ENCODE measurements around the gene CUZD1. TPM values are rescaled to one million over a fixed set of nuclear protein-coding genes. Genes with fewer than 3 reads are reported as not detected.

The CUZD1 gene
- total and polyA plus RNA-seq, 4 donors, result 0.29 to 1.5 (median 0.97) TPM

DNA sequence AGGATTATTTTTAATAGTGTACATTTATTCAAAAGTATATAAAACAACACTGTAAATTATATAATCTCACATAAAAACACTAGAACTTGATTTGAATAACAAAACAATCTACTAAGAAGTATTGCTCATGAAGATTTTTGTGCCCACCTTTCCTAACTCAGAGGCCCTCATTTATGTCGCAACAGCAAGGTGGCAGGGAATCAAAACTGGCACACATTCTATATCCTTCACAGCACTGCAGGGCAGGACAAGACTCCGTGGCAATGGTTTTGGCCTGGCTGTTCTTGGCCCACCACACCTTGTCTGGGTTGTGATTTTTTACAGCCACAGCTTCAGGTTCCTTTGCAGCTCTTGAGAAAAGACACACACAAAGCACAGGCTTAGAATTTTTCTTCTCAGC lies 3.4 kb upstream of the CUZD1 start:
- 77 to 93% methylated on average over 2 of the region's 2 CpGs for WGBS, 2 donors
- no peak for ATAC-seq (ENCODE audit: insufficient read depth, low FRiP score)
- TF ChIP-seq, protein P1, sequence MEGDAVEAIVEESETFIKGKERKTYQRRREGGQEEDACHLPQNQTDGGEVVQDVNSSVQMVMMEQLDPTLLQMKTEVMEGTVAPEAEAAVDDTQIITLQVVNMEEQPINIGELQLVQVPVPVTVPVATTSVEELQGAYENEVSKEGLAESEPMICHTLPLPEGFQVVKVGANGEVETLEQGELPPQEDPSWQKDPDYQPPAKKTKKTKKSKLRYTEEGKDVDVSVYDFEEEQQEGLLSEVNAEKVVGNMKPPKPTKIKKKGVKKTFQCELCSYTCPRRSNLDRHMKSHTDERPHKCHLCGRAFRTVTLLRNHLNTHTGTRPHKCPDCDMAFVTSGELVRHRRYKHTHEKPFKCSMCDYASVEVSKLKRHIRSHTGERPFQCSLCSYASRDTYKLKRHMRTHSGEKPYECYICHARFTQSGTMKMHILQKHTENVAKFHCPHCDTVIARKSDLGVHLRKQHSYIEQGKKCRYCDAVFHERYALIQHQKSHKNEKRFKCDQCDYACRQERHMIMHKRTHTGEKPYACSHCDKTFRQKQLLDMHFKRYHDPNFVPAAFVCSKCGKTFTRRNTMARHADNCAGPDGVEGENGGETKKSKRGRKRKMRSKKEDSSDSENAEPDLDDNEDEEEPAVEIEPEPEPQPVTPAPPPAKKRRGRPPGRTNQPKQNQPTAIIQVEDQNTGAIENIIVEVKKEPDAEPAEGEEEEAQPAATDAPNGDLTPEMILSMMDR (IDR thresholded peaks at IDR 0.05; ENCODE audit: control extremely low read depth, extremely low read depth), result no peak

GRCh38 chr10:122847782-122848604 lies 2.3 kb upstream of the CUZD1 start:
- Histone ChIP-seq H3K4me1 (ENCODE audit: control insufficient read depth in 5 of 5, insufficient read depth in 5 of 5, low read length in 5 of 5) (no peaks in the 10 kb centered on the region), H3K4me3 (no peak overlapping the region), H3K27me3 (ENCODE audit: control insufficient read depth in 3 of 3, insufficient read depth in 3 of 3, low read length in 2 of 3) (no peaks in the 10 kb centered on the region), H3K36me3 (ENCODE audit: control insufficient read depth in 4 of 4, insufficient read depth in 4 of 4, low read length in 4 of 4) (peaks cover 0 to 5% (median 2%) of the 10 kb centered on the region in 4 donors), H3K27ac (ENCODE audit: low read depth in 1 of 2, low read length in 1 of 2) (no peak overlapping the region), H3K9ac (ENCODE audit: insufficient read depth in 1 of 2, low read length in 2 of 2) (no peak overlapping the region), H3K9me3 (ENCODE audit: control insufficient read depth in 4 of 4, insufficient read depth in 3 of 4, low read length in 3 of 4) (peaks cover 0 to 3% (median under 1%) of the 10 kb centered on the region in 4 donors)
- ATAC-seq (ENCODE audit: insufficient read depth, low FRiP score) (no peak), DNase-seq (no peak)
- TF ChIP-seq, protein P1 (IDR thresholded peaks at IDR 0.05; ENCODE audit: control extremely low read depth, extremely low read depth), result no peak
- 66 to 81% methylated on average over 11 to 12 of the region's 12 CpGs for WGBS, 2 donors

More for the DNA sequence above, 3.4 kb upstream of the CUZD1 start:
- H3K27me3 ChIP-seq (ENCODE audit: control insufficient read depth in 3 of 3, insufficient read depth in 3 of 3, low read length in 2 of 3), result no peaks in the 10 kb centered on the region
- peaks cover 0 to 2% (median 0%) of the 10 kb centered on the region in 4 donors for H3K9me3 ChIP-seq (ENCODE audit: control insufficient read depth in 4 of 4, insufficient read depth in 3 of 4, low read length in 3 of 4)
- DNase-seq, result no peak
- no peak overlapping the region for H3K27ac ChIP-seq (ENCODE audit: low read depth in 1 of 2, low read length in 1 of 2)
- H3K9ac ChIP-seq (ENCODE audit: insufficient read depth in 1 of 2, low read length in 2 of 2), result no peak overlapping the region
- H3K4me1 ChIP-seq (ENCODE audit: control insufficient read depth in 5 of 5, insufficient read depth in 5 of 5, low read length in 5 of 5), result no peaks in the 10 kb centered on the region
- peaks cover 0 to 5% (median 2%) of the 10 kb centered on the region in 4 donors for H3K36me3 ChIP-seq (ENCODE audit: control insufficient read depth in 4 of 4, insufficient read depth in 4 of 4, low read length in 4 of 4)
- H3K4me3 ChIP-seq, result no peak overlapping the region

- Histone ChIP-seq H3K4me1 (ENCODE audit: control insufficient read depth in 5 of 5, insufficient read depth in 5 of 5, low read length in 5 of 5) (no peaks in the 10 kb centered on the region), H3K9me3 (ENCODE audit: control insufficient read depth in 4 of 4, insufficient read depth in 3 of 4, low read length in 3 of 4) (peaks cover 0 to 3% (median under 1%) of the 10 kb centered on the region in 4 donors), H3K27me3 (ENCODE audit: control insufficient read depth in 3 of 3, insufficient read depth in 3 of 3, low read length in 2 of 3) (no peaks in the 10 kb centered on the region), H3K4me3 (no peak overlapping the region), H3K36me3 (ENCODE audit: control insufficient read depth in 4 of 4, insufficient read depth in 4 of 4, low read length in 4 of 4) (peaks cover 0 to 3% (median 0%) of the 10 kb centered on the region in 4 donors), H3K9ac (ENCODE audit: insufficient read depth in 1 of 2, low read length in 2 of 2) (no peak overlapping the region), H3K27ac (ENCODE audit: low read depth in 1 of 2, low read length in 1 of 2) (no peak overlapping the region)
- 97% methylated on average over 4 of the region's 4 CpGs for WGBS, 2 donors
- TF ChIP-seq, protein P1 (IDR thresholded peaks at IDR 0.05; ENCODE audit: control extremely low read depth, extremely low read depth), result no peak
- no peak for ATAC-seq (ENCODE audit: insufficient read depth, low FRiP score)
- DNase-seq, result no peak
These were observed 1.5 kb downstream of the CUZD1 start for GRCh38 chr10:122844146-122844545.

All from lung (tissue), 12 donors.